ENCODE data around the gene THEM4.

DNA sequence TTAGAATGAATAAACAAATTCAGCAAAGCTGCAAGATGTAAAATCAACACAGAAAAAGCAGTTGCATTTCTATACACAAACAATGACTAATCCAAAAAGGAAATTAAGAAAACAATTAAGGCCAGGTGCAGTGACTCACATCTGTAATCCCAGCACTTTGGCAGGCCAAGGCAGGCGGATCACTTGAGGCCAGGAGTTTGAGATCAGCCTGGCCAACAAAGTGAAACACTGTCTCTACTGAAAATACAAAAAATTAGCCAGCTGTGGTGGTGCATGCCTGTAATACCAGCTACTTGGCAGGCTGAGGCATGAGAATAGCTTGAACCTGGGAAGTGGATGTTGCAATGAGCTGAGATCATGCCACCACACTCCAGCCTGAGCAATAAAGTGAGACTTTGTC lies 22.3 kb downstream of the THEM4 start:
- TF ChIP-seq ZNF8 (CRISPR knock-in tag; IDR thresholded peaks at IDR 0.05) (no peak), GLIS3 (CRISPR knock-in tag; IDR thresholded peaks at IDR 0.05) (no peak), RARB (CRISPR knock-in tag; IDR thresholded peaks at IDR 0.05) (no peak), ARNTL (CRISPR knock-in tag; IDR thresholded peaks at IDR 0.05; ENCODE audit: borderline replicate concordance, low read depth) (no peak), SNAI2 (CRISPR knock-in tag; IDR thresholded peaks at IDR 0.05) (no peak)
